Lower leg skin (tissue), 4 donors: ENCODE measurements around the gene LYZL1. TPM values are rescaled to one million over a fixed set of nuclear protein-coding genes. Genes with fewer than 3 reads are reported as not detected.

Experiments
- DNase-seq, 2 donors: peaks; one replicate each; pipeline ENCODE4 v3.0.0-alpha.2; 2019; ENCODE audit warnings: low spot score in 2 of 2
- H3K4me3 ChIP-seq: fragments of 200-600 bp; sonication (generic); 2 replicates; pipeline ENCODE4 v1.5.1; 2017; ENCODE audit warnings: mild to moderate bottlenecking, low read depth; ENCODE audit not compliant: poor library complexity, severe bottlenecking
- POLR2A ChIP-seq, 2 donors: fragments of 450-650 bp; IDR thresholded peaks; one replicate each; pipeline ENCODE4 v1.6.1; 2016 to 2017; ENCODE audit warnings: antibody characterized with exemption in 2 of 2, mild to moderate bottlenecking in 1 of 2, moderate library complexity in 1 of 2
- WGBS, 2 donors: methylation state at CpG; one replicate each; pipeline ENCODE4 v1.1.5; 2018; 5-methylcytosine and 5-hydroxymethylcytosine counted together
- intact Hi-C: fragments of 100-400 bp; cut with DNase I; formaldehyde crosslinking; loops from one replicate; pipeline ENCODE4 v1.15.0; 2023; ENCODE audit warnings: low total_unique reads
- total RNA-seq, 4 donors: library from RNA; depleted of rRNA; stranded (reverse); fragments of >200 nt; gene quantifications; one replicate each; pipeline ENCODE4 v1.1.0, GENCODE V29; 2016
- TF ChIP-seq, protein P1 (sequence below), 3 donors: fragments of 450-650 bp; IDR thresholded peaks; one replicate each; pipeline ENCODE4 v1.5.1; 2016; ENCODE audit warnings: antibody characterized with exemption in 3 of 3, mild to moderate bottlenecking in 3 of 3, moderate library complexity in 2 of 3

Gene LYZL1
- total RNA-seq, 4 donors from 2014 or later, result not detected

DNA sequence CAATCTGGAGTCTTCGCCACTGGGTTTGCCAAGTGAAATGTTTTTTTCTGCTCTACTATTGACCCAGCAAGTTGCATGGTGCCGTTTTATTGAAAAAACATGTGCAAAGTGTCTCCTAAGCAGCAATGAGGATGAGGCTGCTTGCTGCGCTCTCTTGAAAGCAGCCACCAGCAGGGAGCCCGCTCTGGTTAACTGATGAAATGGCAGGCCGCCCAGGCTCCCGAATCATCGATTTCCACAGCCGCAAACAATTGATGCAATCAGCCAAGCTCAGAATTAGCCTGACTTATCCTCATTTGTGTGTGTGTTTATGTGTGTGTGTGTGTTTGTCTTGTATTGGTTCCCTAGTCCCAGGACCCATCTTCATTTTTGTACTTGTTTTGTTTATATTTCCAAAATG lies 22.2 kb upstream of the LYZL1 start:
- no peak for DNase-seq
- intact Hi-C loops, result no loop called here
- H3K4me3 ChIP-seq, result no peak overlapping the region
- WGBS, 2 donors, result 44 to 50% methylated on average over 8 of the region's 8 CpGs
- no peak for TF ChIP-seq POLR2A (IDR thresholded peaks at IDR 0.05)
- TF ChIP-seq, protein P1, sequence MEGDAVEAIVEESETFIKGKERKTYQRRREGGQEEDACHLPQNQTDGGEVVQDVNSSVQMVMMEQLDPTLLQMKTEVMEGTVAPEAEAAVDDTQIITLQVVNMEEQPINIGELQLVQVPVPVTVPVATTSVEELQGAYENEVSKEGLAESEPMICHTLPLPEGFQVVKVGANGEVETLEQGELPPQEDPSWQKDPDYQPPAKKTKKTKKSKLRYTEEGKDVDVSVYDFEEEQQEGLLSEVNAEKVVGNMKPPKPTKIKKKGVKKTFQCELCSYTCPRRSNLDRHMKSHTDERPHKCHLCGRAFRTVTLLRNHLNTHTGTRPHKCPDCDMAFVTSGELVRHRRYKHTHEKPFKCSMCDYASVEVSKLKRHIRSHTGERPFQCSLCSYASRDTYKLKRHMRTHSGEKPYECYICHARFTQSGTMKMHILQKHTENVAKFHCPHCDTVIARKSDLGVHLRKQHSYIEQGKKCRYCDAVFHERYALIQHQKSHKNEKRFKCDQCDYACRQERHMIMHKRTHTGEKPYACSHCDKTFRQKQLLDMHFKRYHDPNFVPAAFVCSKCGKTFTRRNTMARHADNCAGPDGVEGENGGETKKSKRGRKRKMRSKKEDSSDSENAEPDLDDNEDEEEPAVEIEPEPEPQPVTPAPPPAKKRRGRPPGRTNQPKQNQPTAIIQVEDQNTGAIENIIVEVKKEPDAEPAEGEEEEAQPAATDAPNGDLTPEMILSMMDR (IDR thresholded peaks at IDR 0.05), result no peak

DNA sequence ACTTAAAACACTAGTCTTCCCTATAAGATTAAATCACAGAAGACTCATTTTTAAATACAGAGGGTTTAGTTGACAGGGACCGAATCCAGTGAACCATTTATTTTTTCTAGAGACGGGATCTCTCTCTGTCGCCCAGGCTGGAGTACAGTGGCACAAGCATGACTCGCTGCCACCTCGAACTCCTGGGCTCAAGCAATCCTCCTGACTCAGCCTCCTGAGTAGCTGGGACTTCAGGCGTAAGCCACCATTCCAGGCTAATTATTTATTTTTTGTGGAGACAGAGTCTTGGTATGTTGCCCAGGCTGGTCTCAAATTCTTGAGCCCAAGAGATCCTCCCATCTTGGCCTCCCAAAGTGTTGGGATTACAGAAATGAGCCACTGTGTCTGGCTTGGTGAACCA lies 20.9 kb upstream of the LYZL1 start:
- 89 to 94% methylated on average over 6 of the region's 6 CpGs for WGBS, 2 donors
- no peak for DNase-seq
- H3K4me3 ChIP-seq, result no peak overlapping the region
- TF ChIP-seq POLR2A (IDR thresholded peaks at IDR 0.05), result no peak
- TF ChIP-seq, protein P1 (IDR thresholded peaks at IDR 0.05), result no peak
- intact Hi-C loops, result no loop called here

DNA sequence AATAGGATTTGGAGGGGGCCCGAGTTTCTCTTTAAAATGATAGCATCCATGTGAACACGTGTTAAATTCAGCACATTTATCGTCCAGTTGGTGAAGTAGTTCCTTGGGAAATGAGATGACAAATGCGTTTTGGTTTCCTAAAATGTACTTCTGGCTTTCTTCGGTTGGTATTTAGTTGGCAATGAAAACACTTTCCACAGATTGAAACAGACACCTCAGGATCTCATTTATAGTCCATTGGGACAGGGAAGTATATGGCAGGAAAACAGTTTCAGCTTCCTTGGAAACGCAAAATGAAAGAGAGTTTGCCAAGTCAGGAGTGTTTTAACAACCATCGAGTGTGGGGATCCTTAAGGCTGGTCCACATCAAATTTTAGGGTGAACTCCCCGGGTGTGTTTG lies 19.4 kb upstream of the LYZL1 start:
- DNase-seq, result no peak
- 83 to 91% methylated on average over 8 of the region's 8 CpGs for WGBS, 2 donors
- H3K4me3 ChIP-seq, result no peak overlapping the region
- intact Hi-C loops, result no loop called here
- TF ChIP-seq POLR2A (IDR thresholded peaks at IDR 0.05), result no peak
- TF ChIP-seq, protein P1 (IDR thresholded peaks at IDR 0.05), result no peak

DNA sequence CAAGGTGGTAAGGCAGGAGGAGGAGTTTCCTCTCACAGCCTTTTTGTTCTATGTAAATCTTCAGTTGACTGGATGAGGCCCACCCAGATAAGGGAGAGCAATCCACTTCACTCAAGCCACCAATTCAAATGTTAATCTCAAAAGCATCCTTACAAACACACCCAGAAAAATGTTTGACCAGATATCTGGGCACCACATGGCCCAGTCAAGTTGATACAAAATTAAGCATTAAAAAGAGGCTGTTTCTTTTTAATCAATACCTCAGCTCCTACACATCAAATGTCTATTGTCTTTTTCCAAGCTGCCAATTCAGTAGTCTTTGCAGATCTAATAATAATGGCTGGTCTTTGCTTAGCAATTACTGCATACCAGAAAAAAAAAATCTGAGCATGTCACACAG lies 18.0 kb upstream of the LYZL1 start:
- TF ChIP-seq, protein P1 (IDR thresholded peaks at IDR 0.05), result no peak
- TF ChIP-seq POLR2A (IDR thresholded peaks at IDR 0.05), result no peak
- intact Hi-C loops, result no loop called here

DNA sequence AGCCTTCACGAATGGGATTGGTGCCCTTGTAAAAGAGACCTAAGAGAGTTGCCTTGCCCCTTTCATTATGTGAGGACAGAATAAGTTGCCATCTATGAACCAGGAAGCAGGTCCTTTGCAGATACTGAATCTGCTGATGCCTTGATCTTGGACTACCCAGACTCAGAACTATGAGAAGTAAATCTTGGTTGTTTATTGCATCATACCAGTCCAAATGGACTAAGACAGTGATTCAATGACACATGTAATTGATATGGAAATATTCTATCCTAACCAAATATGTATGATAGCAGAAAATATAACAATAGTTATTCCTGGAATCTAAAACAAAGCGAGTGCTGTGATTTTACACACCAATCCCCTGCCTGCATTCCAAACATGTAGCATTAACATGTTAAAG lies 17.0 kb upstream of the LYZL1 start:
- intact Hi-C loops, result no loop called here
- TF ChIP-seq POLR2A (IDR thresholded peaks at IDR 0.05), result no peak
- TF ChIP-seq, protein P1 (IDR thresholded peaks at IDR 0.05), result no peak
- no peak for DNase-seq
- WGBS, 2 donors, result 62% methylated on average over 2 of the region's 2 CpGs
- no peak overlapping the region for H3K4me3 ChIP-seq

More for the DNA sequence above, 18.0 kb upstream of the LYZL1 start:
- H3K4me3 ChIP-seq, result no peak overlapping the region
- no peak for DNase-seq

DNA sequence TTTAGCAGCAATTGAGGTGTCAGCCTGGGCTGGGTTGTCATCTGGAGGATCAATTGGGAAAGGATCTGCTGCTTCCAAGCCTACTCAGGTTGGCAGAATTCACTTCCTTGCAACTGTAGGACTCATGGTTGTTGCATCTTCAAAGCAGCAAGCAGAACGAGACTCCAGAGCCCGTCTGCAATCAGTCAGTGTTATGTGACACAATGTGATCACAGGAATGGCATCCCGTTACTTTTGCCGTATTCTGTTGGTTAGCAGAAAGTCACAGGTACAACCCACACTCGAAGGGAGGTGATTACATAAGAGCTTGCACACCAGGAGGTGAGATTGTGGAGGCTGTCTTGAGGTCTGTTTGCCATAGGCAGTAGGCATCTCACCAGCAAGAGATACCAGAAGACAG lies 15.4 kb upstream of the LYZL1 start:
- TF ChIP-seq, protein P1 (IDR thresholded peaks at IDR 0.05), result no peak
- TF ChIP-seq POLR2A (IDR thresholded peaks at IDR 0.05), result no peak
- no peak overlapping the region for H3K4me3 ChIP-seq
- intact Hi-C loops, result no loop called here
- WGBS, 2 donors, result 49 to 59% methylated on average over 5 of the region's 5 CpGs
- no peak for DNase-seq
